HepG2 (cell line): ENCODE results near the gene NDUFAF8. TPM values are rescaled to one million over a fixed set of nuclear protein-coding genes. Genes with fewer than 3 reads are reported as not detected.
A peak's percentile ranks its signal among the peaks of the same experiment; 100 is the strongest.

Source experiments
- GABPB1 ChIP-seq: IDR thresholded peaks from 2 replicates; pipeline ENCODE4 v1.6.1; 2016; ENCODE audit warnings: mild to moderate bottlenecking, missing genetic modification reagents, moderate library complexity, missing compliant biosample characterization
- HIVEP1 ChIP-seq: sonication (generic); formaldehyde crosslinking; IDR thresholded peaks from 2 replicates; pipeline ENCODE4 v1.4.0; 2020; ENCODE audit warnings: mild to moderate bottlenecking, missing genetic modification reagents
- LCORL ChIP-seq, 2 experiments: fragments of 450-650 bp in 1 of 2; sonication (generic) in 1 of 2; formaldehyde crosslinking in 1 of 2; IDR thresholded peaks; 2 replicates each; pipeline versions ENCODE4 v1.5.0 to v1.6.1; 2017 to 2020; ENCODE audit warnings: antibody characterized with exemption in 1 of 2, missing genetic modification reagents in 1 of 2
- MXD4 ChIP-seq: IDR thresholded peaks from 2 replicates; pipeline ENCODE4 v1.6.1; 2016; ENCODE audit warnings: mild to moderate bottlenecking, missing biosample characterization, missing genetic modification reagents
- NFKBIZ ChIP-seq: IDR thresholded peaks from 2 replicates; pipeline ENCODE4 v1.6.1; 2018; ENCODE audit warnings: missing genetic modification reagents, missing compliant biosample characterization
- RBM39 ChIP-seq: fragments of 200-400 bp; formaldehyde crosslinking; IDR thresholded peaks from one replicate; pipeline ENCODE4 v1.6.1; 2018; ENCODE audit warnings: antibody characterized with exemption, mild to moderate bottlenecking, low read depth, low read length; ENCODE audit not compliant: poor library complexity, severe bottlenecking
- RELA ChIP-seq: sonication (generic); formaldehyde crosslinking; IDR thresholded peaks from 2 replicates; pipeline ENCODE4 v1.4.0; 2020; ENCODE audit warnings: missing genetic modification reagents
- SALL2 ChIP-seq: sonication (generic); formaldehyde crosslinking; IDR thresholded peaks from 2 replicates; pipeline ENCODE4 v1.8.1; 2023; ENCODE audit warnings: mild to moderate bottlenecking, missing genetic modification reagents, inconsistent platforms
- SNAPC4 ChIP-seq: sonication (generic); formaldehyde crosslinking; IDR thresholded peaks from 2 replicates; pipeline ENCODE4 v1.4.0; 2020; ENCODE audit warnings: mild to moderate bottlenecking, missing genetic modification reagents
- TP53 ChIP-seq: sonication (generic); formaldehyde crosslinking; conservative IDR thresholded peaks from 2 replicates; pipeline ENCODE4 v1.4.0; 2020; ENCODE audit warnings: missing genetic modification reagents
- U2AF1 ChIP-seq: fragments of 200-400 bp; formaldehyde crosslinking; optimal IDR thresholded peaks from 2 replicates; pipeline ENCODE3; 2017; ENCODE audit warnings: mild to moderate bottlenecking, low read depth, low read length
- ZNF263 ChIP-seq: sonication (generic); formaldehyde crosslinking; IDR thresholded peaks from 2 replicates; pipeline ENCODE4 v1.4.0; 2020; ENCODE audit warnings: missing genetic modification reagents
- ZNF333 ChIP-seq: sonication (generic); formaldehyde crosslinking; IDR thresholded peaks from 2 replicates; pipeline ENCODE4 v1.4.0; 2020; ENCODE audit warnings: mild to moderate bottlenecking, missing genetic modification reagents, borderline replicate concordance
- ZNF34 ChIP-seq: sonication (generic); formaldehyde crosslinking; IDR thresholded peaks from 2 replicates; pipeline ENCODE4 v1.4.0; 2020; ENCODE audit warnings: mild to moderate bottlenecking, missing genetic modification reagents, borderline replicate concordance
- ZNF556 ChIP-seq: sonication (generic); formaldehyde crosslinking; IDR thresholded peaks from 2 replicates; pipeline ENCODE4 v1.4.0; 2020; ENCODE audit warnings: mild to moderate bottlenecking, missing genetic modification reagents, borderline replicate concordance
- ZNF598 ChIP-seq: sonication (generic); formaldehyde crosslinking; IDR thresholded peaks from 2 replicates; pipeline ENCODE4 v1.5.1; 2020; ENCODE audit warnings: mild to moderate bottlenecking, missing genetic modification reagents, borderline replicate concordance
- ZNF687 ChIP-seq: sonication (generic); formaldehyde crosslinking; IDR thresholded peaks from 2 replicates; pipeline ENCODE4 v1.5.1; 2020; ENCODE audit warnings: mild to moderate bottlenecking, missing genetic modification reagents, moderate library complexity
- ZNF800 ChIP-seq: sonication (generic); formaldehyde crosslinking; IDR thresholded peaks from 2 replicates; pipeline ENCODE4 v1.4.0; 2020; ENCODE audit warnings: missing genetic modification reagents
- polyA plus RNA-seq, 8 experiments: library from polyadenylated mRNA; depleted of rRNA in 3 of 8; stranded (reverse) in 7 of 8; unstranded in 1 of 8; fragments of >200 nt; fragmentation: Illumina TruSeq in 4 of 8; extraction: Trizol in 4 of 8; gene quantifications; 2 replicates each; pipeline versions ENCODE4 v1.2.1 to v1.2.3, GENCODE V29; 2011 to 2016; ENCODE audit warnings: low read depth in 4 of 8, missing spikeins in 1 of 8, mixed read lengths in 1 of 8; ENCODE audit not compliant: insufficient read depth in 1 of 8
- total RNA-seq, 5 experiments: library from RNA; depleted of rRNA; stranded (reverse); fragments of >200 nt; fragmentation: Illumina TruSeq; extraction: Trizol; gene quantifications; 2 replicates each; pipeline ENCODE4 v1.2.3, GENCODE V29; 2016; ENCODE audit warnings: low read depth in 1 of 5

NDUFAF8 gene
- total and polyA plus RNA-seq, 2 of the 13 experiments (the other 11 are each of a cell fraction or from before 2014, with no cell fraction given) = 75.6 to 233 TPM

- TF ChIP-seq ZNF687 (CRISPR knock-in tag) (peak; percentile 90), ZNF800 (CRISPR knock-in tag) (peak; percentile 59; the same call in 1 of the 2 replicates), RBM39 (peak; percentile 4), MXD4 (CRISPR knock-in tag) (no peak), ZNF34 (no peak), HIVEP1 (CRISPR knock-in tag) (peak; percentile 40), SALL2 (peak; percentile 13; the same call in 1 of the 2 replicates), GABPB1 (CRISPR knock-in tag) (peak; percentile 14; the same call in 1 of the 2 replicates), LCORL (IDR thresholded peaks at IDR 0.05) (no peak), LCORL (CRISPR knock-in tag; IDR thresholded peaks at IDR 0.05) (peak; percentile 57; the same call in 1 of the 2 replicates), SNAPC4 (CRISPR knock-in tag) (no peak), ZNF598 (no peak), NFKBIZ (CRISPR knock-in tag) (0 out of 2 replicates have a peak, but pooled peaks have one; percentile 29), ZNF333 (CRISPR knock-in tag) (peak; percentile 38; the same call in 1 of the 2 replicates), ZNF556 (0 out of 2 replicates have a peak, but pooled peaks have one; percentile 62), RELA (CRISPR knock-in tag) (no peak), U2AF1 (no peak), ZNF263 (CRISPR knock-in tag) (peak; percentile 54), TP53 (CRISPR knock-in tag) (0 out of 2 replicates have a peak, but pooled peaks have one; percentile 51)
Observed at GRCh38 chr17:81245024-81245664, 6.0 kb downstream of the NDUFAF8 start (continued).
